GM10248 (cell line): ENCODE results near the gene CACNG7.

Source experiments
- CTCF ChIA-PET: fragments of 300-600 bp; sonication (Branson Sonifier 250); formaldehyde crosslinking; extraction: SDS; loops from one replicate; lab custom pipeline; 2021; ENCODE audit warnings: antibody characterized with exemption; lab: Yijun Ruan, JAX
- POLR2A ChIA-PET: fragments of 350-650 bp; sonication (Branson Sonifier 250); formaldehyde crosslinking; extraction: SDS; loops from one replicate; lab custom pipeline; 2020; ENCODE audit warnings: antibody characterized with exemption; lab: Yijun Ruan, JAX
- DNase-seq: peaks from one replicate; pipeline ENCODE4 v3.0.0; 2012; ENCODE audit errors: extremely low spot score
- CTCF ChIP-seq: IDR thresholded peaks from 2 replicates; pipeline ENCODE4 v1.5.1; 2012; ENCODE audit warnings: mild to moderate bottlenecking, low read depth; ENCODE audit errors: extremely low read depth, missing control alignments, control extremely low read depth

CACNG7 gene

DNA sequence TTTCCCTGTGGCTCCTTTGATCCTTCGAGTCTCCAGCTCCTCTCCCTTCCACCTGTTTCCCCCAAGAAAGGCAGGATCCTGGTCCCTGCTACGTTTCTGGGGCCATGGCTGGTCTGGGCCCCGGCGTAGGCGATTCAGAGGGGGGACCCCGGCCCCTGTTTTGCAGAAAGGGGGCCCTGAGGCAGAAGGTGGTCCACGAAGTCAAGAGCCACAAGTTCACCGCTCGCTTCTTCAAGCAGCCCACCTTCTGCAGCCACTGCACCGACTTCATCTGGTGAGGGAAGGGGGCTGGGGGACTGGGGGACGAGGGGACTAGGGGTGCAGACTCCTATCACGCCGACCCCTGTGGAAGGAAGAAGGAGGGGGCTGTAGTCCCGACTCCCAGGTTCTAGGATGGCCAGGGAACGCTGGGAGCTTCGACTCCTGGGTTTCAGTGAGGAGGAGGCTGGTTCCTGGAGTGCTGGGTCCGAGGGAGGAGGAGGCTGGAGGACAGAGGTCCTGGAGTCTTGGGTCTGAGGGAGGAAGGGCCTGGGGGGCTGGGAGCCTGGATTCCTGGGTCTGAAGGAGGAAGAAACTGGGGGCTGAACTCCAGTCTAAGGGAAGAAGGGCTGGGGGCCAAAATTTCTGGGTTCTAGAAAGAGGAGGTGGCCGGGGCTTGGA is 26.6 kb upstream of the CACNG7 start:
- DNase-seq, result no peak
- ChIA-PET POLR2A (interaction anchor here (0.6 kb wide), 1 partner anchor 10 kb away, joined by 3 read pairs; no protein-coding TSS in a partner anchor), CTCF (interaction anchor here (0.8 to 1.2 kb wide), 3 partner anchors 9 to 12 kb away, joined by 3 to 6 read pairs (median 3); no protein-coding TSS in a partner anchor)
- no peak for TF ChIP-seq CTCF

GRCh38 chr19:53883231-53883661 is 25.8 kb upstream of the CACNG7 start:
- TF ChIP-seq CTCF, result no peak
- no peak for DNase-seq
- POLR2A ChIA-PET, result no interaction called here
- CTCF ChIA-PET, result no interaction called here

DNA sequence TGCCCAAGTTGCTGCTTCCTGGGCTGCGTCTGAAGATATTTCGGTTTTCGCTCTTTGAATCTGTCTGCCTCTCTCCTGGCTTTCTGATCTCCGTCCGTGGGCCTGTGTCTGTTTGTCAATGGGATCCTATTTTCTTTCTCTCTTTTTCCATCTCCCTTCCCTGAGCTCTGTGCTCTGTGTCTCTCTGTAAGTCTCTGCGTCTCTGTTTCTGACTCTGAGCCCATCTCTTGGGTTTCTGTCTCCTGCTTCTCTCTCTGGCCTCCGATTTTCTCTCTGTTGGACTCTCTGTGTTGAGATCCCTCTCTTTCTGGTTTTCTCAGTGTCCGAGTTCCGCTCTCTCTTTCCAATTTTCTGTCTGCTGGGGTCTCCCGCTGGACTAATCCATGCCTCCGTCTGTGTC is 25.3 kb upstream of the CACNG7 start:
- POLR2A ChIA-PET, result no interaction called here

GRCh38 chr19:53884256-53884655 is 24.8 kb upstream of the CACNG7 start:
- CTCF ChIA-PET, result interaction anchor here (0.7 kb wide), 1 partner anchor 947 kb away, joined by 3 read pairs; no protein-coding TSS in a partner anchor
- TF ChIP-seq CTCF, result no peak
- no peak for DNase-seq
- POLR2A ChIA-PET, result no interaction called here

More for the DNA sequence above, 25.3 kb upstream of the CACNG7 start:
- TF ChIP-seq CTCF, result no peak
- no peak for DNase-seq
- CTCF ChIA-PET, result no interaction called here

DNA sequence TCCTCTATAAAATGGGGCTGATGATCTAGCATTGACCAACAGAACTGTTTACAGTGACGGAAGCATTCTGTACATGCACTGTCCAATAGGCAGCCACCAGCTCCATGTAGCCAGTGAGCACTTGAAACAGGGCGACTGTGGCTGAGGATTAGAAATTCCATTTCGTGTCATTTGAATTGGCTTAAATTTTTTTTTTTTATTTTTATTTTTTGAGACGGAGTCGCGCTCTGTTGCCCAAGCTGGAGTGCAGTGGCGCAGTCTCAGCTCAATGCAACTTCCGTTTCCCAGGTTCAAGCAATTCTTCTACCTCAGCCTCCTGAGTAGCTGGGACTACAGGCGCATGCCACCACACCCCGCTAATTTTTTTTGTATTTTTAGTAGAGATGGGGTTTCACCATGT is 24.0 kb upstream of the CACNG7 start:
- POLR2A ChIA-PET, result interaction anchor here (0.6 kb wide), 1 partner anchor 12 kb away, joined by 3 read pairs; no protein-coding TSS in a partner anchor
- CTCF ChIA-PET, result interaction anchor here (0.7 kb wide), 1 partner anchor 948 kb away, joined by 3 read pairs; no protein-coding TSS in a partner anchor
- TF ChIP-seq CTCF, result no peak
- no peak for DNase-seq

- ChIA-PET POLR2A (no interaction called here), CTCF (interaction anchor here (1.1 to 1.2 kb wide), 2 partner anchors 10 to 12 kb away, joined by 3 read pairs; partner anchors contain the start of gene PRKCG)
Measured at GRCh38 chr19:53892301-53892980, 16.6 kb upstream of the CACNG7 start.

More at GRCh38 chr19:53892301-53892980, 16.6 kb upstream of the CACNG7 start:
- DNase-seq, result no peak
- no peak for TF ChIP-seq CTCF
